GM18505 (cell line): ENCODE data around the gene STAT4.

Experiments used
- ATAC-seq: cut with Tn5 transposase; IDR thresholded peaks from one replicate; pipeline ENCODE4 v1.9.1; 2021; ENCODE audit not compliant: unreplicated experiment
- POLR2A ChIP-seq: IDR thresholded peaks from 4 replicates; pipeline ENCODE4 v1.6.1; 2011; ENCODE audit warnings: borderline replicate concordance; ENCODE audit not compliant: insufficient read depth, insufficient read length; ENCODE audit errors: extremely low read depth

The STAT4 gene

DNA sequence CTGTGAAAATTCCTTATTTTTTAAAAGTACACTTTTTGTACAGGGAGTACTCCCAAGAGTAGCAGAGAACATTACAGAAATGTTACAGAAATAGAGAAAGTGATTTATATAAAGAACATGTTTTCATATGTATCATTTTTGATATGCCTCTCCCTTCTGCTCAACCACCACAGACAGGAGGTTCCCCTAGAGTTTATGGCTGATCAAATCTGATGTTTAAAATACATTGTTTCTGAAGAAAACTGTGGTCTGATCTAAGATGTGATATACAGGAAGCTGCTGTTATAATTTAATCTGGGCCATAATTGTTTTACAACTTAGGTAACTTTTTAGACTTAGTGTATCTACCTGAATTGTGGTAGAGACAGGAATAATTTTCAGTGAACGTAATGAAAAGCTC is 37.0 kb downstream of the STAT4 start:
- TF ChIP-seq POLR2A, result no peak
- ATAC-seq, result no peak

DNA sequence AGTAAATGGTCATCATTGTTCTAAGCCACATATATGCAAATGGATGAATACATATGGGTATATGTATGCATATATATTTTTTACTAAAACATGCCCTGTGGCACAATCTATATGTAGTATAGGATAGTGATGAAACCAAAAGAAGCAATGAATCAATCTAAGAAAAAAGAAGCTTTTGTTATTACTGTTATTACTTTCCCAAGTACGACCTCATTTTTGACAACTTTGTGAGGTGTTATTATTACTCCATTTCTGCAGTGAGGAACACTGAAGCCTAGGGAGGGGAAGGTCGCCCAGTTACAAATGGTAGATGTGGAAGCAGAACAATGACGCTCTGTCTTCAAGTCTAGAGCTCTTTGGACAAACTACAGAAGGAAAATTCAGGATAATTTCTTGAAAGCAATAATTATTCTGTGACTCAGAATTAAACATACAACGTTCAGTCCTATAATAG is 38.3 kb downstream of the STAT4 start:
- ATAC-seq, result no peak
- no peak for TF ChIP-seq POLR2A

DNA sequence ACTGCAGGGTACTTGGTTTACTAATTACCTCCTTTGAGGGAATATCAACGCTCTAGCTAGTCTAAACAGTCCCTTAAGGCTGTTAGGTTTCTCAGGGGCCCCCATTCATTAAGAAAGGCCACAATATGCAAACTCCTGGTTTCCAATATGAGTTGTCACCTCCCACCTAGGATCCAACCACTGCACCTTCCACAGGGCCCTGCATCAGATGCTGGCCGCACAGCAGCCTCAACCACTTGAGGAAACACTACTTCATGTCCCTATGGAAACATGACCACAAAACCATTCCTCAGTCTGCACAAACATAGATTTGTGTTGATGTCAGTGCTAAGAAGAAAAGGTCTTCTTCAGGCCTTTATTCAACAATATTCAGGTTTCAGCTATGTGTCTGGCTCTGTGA is 40.9 kb downstream of the STAT4 start:
- no peak for TF ChIP-seq POLR2A
- no peak for ATAC-seq

DNA sequence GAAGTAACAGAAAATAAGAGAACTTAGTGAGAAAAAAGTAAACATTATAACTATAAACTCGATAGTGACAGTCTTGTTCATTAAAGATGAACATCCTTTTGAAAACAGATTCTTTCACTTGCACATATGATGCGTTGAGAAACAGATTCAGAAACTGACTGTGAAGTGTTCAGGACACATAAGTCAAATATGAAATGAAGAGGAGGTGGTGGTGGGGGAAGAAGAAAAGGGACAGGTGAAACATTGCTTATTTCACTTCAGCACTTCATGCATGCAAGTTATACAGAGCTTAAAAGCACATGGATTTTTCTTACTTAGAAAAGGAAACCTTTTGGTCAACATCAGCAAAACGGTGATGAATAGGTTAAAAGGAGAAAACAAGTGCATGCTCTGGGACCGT is 42.5 kb downstream of the STAT4 start:
- no peak for TF ChIP-seq POLR2A
- ATAC-seq, result no peak

DNA sequence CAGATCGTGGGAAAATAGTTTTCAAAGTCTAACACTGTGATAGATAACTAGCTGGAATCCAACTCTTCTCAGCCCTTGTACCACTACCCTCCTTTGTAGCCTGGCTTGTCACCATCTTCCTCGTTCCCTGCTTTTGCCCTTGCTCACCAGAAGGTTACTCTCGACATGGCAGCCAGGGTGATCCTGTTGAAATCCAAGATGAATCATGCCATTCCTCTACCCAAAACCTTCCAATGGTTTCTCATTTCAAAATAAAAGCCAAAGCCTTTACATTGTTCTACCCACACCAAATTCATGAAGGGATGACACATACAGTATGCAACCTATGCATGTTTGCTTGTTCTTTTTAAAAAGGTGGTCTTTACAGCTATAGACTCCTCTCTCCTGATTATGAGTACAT is 45.7 kb downstream of the STAT4 start:
- ATAC-seq, result no peak
- TF ChIP-seq POLR2A, result no peak

DNA sequence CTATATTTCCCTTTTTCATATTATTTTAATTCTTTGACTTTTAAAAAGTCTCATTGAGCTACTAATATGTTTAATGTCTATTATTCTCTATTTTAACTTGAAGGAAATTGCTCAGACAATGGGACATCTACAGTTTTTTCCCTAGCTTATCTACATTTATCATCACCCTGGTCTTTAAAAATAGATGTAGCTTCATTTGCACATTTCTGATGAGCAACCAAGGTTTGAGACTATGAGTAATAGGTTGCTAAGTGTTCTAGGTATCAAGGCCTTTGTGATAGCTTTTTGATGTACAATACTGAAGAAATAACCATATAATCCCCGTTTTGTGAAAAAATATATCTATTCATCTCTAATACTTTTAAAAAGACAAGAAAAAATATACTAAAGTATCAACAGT is 47.0 kb downstream of the STAT4 start:
- no peak for ATAC-seq
- TF ChIP-seq POLR2A, result no peak

DNA sequence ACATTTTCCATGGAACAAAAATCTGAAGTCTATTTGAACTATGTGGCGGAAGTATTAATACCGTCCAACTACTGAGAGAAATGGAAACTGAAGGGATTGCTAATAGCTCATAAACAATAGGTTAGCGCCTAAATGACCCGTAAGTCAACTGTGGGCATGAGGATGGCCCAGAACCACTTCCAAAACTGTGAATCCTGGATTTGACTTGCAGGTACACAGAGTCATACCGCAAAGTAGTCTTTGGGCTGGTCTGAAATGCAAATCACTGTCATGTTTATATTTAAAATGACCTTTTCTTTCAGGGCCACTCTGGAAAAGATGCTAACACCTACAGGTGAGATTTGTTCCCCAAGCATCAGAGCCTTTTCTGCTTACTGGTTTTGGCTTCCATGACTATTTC is 50.6 kb downstream of the STAT4 start:
- TF ChIP-seq POLR2A, result no peak
- no peak for ATAC-seq

DNA sequence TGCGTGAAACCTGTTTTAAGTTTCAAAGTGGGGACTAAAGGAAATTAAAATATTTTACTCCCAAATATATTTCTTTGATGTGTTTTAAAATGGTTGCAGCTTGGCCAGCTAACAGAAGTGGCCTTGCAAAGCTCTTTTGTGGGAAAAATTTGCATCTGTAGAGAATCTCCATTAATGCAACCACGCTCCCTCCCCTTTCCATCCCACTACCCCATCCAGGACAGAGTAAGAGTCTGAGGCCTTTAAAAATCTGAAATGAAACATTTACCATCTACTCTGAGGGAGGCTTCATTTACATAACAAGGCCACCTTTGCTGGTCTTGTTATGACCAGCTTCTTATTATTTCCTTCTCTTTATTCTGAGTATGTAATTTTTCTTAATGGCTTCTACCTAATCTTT is 63.5 kb downstream of the STAT4 start:
- no peak for TF ChIP-seq POLR2A
- no peak for ATAC-seq

DNA sequence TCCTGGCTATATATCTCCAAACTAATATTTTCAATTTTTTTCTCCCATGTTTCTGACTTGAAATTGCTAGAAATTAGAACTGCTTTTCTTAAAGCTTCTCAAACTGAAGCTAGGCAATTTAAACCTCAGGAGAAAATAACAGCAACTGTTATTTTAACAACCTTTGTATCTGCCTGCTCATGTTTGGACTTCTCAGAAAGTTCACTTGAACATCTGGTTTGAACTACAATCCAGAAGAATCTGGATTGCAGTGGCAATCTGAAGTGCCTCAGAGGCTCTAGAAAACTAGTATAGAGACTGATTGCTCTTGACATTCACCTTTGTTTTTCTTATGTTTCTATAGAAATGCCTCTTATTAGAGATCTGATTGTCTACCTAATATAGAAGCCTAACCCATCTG is 64.1 kb downstream of the STAT4 start:
- no peak for ATAC-seq

DNA sequence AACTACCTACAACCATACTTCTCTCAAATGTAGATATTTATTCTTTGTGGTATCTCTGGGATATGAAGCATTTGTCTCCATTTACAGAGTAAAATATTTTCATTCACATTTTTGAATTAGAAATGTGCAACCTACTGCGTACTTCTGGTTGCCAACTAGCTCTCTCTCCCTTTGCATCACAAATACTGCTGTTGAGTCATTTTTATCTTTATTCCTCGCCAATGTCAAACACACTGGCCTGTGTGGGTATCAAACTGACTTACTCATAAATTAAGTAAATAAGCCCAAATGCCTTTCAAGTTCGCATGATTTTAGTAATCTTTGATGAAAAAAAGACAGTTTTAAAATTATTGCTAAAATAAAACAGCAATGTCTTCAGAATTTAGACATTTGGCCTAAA is 67.3 kb downstream of the STAT4 start:
- TF ChIP-seq POLR2A, result no peak
- no peak for ATAC-seq

More for the DNA sequence above, 64.1 kb downstream of the STAT4 start:
- no peak for TF ChIP-seq POLR2A

DNA sequence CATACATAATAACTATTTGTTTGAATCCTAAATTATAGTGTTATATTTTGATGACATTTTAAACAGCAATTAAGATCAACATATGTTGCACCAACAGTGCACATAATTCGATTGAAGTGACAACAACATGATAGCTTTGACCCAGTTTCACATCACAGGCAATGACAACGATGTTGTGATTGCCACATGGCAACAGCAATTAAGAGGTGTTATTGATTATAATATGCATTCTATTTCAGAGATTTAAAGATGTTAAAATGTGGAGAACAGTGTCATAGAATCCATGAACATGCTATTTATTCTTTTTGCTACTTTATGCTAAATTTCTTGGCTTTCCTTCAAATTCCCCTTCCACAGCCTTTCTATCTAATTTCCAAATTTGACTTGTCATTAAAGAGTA is 68.5 kb downstream of the STAT4 start:
- TF ChIP-seq POLR2A, result no peak
- ATAC-seq, result no peak

DNA sequence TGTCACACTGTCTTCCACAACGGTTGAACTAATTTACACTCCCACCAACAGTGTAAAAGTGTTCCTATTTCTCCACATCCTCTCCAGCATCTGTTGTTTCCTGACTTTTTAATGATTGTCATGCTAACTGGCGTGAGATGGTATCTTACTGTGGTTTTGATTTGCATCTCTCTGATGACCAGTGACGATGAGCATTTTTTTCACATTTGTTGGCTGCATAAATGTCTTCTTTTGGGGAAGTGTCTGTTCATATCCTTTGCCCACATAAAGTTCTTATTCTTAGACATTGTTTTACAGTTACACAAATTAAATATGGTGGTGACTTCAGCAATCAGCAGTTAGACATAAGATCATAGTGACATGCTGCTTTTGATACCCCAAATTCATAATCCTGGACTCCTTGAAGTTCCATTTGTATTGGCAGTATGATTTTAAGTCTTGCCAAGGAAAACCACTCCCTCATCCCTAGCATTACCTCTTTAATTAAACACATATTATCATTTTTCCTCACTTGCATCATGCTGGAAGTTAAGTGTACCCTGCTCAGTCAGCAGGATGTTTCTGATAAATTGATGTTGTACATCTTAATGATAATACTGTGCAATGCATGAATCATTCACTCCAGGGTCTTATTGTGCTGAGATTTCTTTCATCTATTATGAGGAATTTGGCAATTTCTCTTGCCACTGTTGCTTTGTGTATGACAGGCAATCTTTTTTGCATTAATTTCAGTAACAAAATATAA is 69.2 kb downstream of the STAT4 start:
- TF ChIP-seq POLR2A, result no peak
- no peak for ATAC-seq

DNA sequence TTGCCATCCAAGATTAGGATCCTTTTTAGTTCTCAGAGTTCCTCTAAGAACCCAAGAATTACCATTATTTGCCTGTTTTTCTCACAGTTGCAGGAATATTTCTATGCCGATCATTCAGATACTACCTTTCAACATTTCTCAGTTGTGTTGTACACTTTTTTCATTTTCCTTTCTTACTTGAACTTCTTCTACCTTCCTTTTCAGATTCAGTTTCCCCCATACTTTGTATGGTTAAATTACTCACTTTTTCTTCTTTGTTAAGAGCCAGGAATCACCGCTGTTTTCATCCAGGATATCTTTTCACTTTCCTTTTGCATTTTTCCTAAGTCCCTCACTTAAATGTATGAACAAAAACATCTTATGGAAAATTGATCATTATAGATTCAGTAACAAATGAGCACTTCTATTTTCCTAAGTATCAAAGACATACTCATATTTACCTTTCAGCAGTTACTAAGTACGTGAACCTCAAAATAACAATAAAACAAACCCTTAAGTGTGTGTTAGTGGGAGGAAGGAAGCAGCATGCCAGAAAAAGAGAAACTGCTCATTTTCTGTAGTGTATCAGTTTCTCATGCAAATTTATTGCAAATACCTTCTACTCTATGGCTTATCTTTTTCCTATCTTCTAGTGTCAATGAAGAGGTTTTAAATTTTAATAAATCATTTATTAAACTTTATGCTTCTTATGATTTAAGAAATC is 72.5 kb downstream of the STAT4 start:
- no peak for TF ChIP-seq POLR2A
- ATAC-seq, result no peak

DNA sequence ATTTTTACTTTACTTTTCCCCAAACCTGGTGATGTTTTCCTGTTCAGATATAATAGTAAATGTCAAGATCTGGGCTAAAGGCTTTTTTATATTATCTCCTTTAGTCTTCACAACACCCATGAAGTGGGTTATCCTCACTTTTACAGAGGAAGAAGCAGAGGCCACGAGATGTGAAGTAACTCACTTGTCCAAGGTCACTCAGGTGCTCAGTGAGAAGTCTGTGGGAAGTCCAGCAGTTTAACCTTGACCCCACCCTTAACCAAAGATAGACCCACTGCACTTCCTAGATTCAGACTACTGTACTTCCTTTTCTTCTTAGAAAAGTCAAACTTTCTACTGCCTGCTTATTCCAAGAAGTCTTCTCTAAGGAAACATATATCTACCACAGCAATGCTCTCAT is 80.5 kb downstream of the STAT4 start:
- no peak for TF ChIP-seq POLR2A
- no peak for ATAC-seq
